Daoy (cell line): ENCODE results near the gene IRAK2. TPM values are rescaled to one million over a fixed set of nuclear protein-coding genes. Genes with fewer than 3 reads are reported as not detected.
A peak's percentile ranks its signal among the peaks of the same experiment; 100 is the strongest.
"Not testable (repeated sequence)": the region's sequence is repeated elsewhere in the genome, so short reads cannot be mapped to it uniquely, and the experiment has no call there.

ENCODE experiments used
- DNase-seq: peaks from one replicate; pipeline ENCODE4 v3.0.0-alpha.2; 2015; ENCODE audit warnings: low read depth
- total RNA-seq: library from RNA; depleted of rRNA; stranded (reverse); fragments of >200 nt; shearing (Covaris generic); gene quantifications from 2 replicates; pipeline ENCODE4 v1.2.3, GENCODE V29; 2014

IRAK2 gene
- total RNA-seq, 1 experiment from 2014 or later, result 12.7 TPM

- DNase-seq, result no peak
Measured at GRCh38 chr3:10249833-10250232, 85.1 kb downstream of the IRAK2 start.

- no peak for DNase-seq
Measured at GRCh38 chr3:10251006-10251405, 86.3 kb downstream of the IRAK2 start.

- DNase-seq, result no peak
Measured at GRCh38 chr3:10253731-10254130, 89.0 kb downstream of the IRAK2 start.

GRCh38 chr3:10255835-10256234, 91.1 kb downstream of the IRAK2 start:
- DNase-seq, result no peak

- no peak for DNase-seq
Measured at GRCh38 chr3:10259036-10259435, 94.3 kb downstream of the IRAK2 start.

- DNase-seq, result no peak
Measured at GRCh38 chr3:10259798-10260197, 95.1 kb downstream of the IRAK2 start.

- DNase-seq, result no peak
Measured at GRCh38 chr3:10260211-10260701, 95.5 kb downstream of the IRAK2 start.

GRCh38 chr3:10262027-10262426, 97.3 kb downstream of the IRAK2 start:
- no peak for DNase-seq

GRCh38 chr3:10263646-10264363, 99.1 kb downstream of the IRAK2 start:
- peak; percentile 8 for DNase-seq

- DNase-seq, result no peak
Measured at GRCh38 chr3:10265833-10266232, 101.1 kb downstream of the IRAK2 start.

GRCh38 chr3:10266936-10267335, 102.2 kb downstream of the IRAK2 start:
- DNase-seq, result not testable (repeated sequence)

GRCh38 chr3:10268116-10268515, 103.4 kb downstream of the IRAK2 start:
- DNase-seq, result no peak

GRCh38 chr3:10268930-10269329, 104.2 kb downstream of the IRAK2 start:
- no peak for DNase-seq

GRCh38 chr3:10269443-10269842, 104.7 kb downstream of the IRAK2 start:
- no peak for DNase-seq

GRCh38 chr3:10272476-10272875, 107.8 kb downstream of the IRAK2 start:
- DNase-seq, result not testable (repeated sequence)

- no peak for DNase-seq
Measured at GRCh38 chr3:10272977-10273376, 108.3 kb downstream of the IRAK2 start.

- no peak for DNase-seq
Measured at GRCh38 chr3:10273702-10274305, 109.1 kb downstream of the IRAK2 start.

GRCh38 chr3:10274601-10275000, 109.9 kb downstream of the IRAK2 start:
- DNase-seq, result no peak

GRCh38 chr3:10277115-10277625, 112.5 kb downstream of the IRAK2 start:
- DNase-seq, result no peak

- DNase-seq, result no peak
Measured at GRCh38 chr3:10278501-10278900, 113.8 kb downstream of the IRAK2 start.

- DNase-seq, result no peak
Measured at GRCh38 chr3:10279384-10280176, 114.9 kb downstream of the IRAK2 start.

- DNase-seq, result no peak
Measured at GRCh38 chr3:10280177-10280529, 115.4 kb downstream of the IRAK2 start.
